ENCODE results near the gene GCG. TPM values are rescaled to one million over a fixed set of nuclear protein-coding genes. Genes with fewer than 3 reads are reported as not detected.

Gene GCG
- total and polyA plus RNA-seq, 2 donors (not counting 1 experiment from before 2014, with no cell fraction given), result not detected

- H3K9me3 ChIP-seq (ENCODE audit: control extremely low read depth in 1 of 3, control insufficient read depth in 2 of 3, insufficient read depth in 1 of 3, low read length in 2 of 3), result no peaks in the 10 kb centered on the region
- no peak overlapping the region for H3K4me2 ChIP-seq (replicated peaks; ENCODE audit: low read depth, low read length, poor library complexity, severe bottlenecking)
- ChIA-PET CTCF (no interaction called here), POLR2A (no interaction called here)
- H3K4me3 ChIP-seq (ENCODE audit: control extremely low read depth in 1 of 5, extremely low read depth in 1 of 5, insufficient read depth in 1 of 5, low read depth in 2 of 5, low read length in 4 of 5), result no peak overlapping the region
- WGBS (ENCODE audit: insufficient coverage), result 91% methylated on average over 7 of the region's 8 CpGs
- Mint-ChIP-seq H3K4me3 (no peak overlapping the region), H3K9me3 (ENCODE audit: insufficient read depth) (no peaks in the 10 kb centered on the region), H3K4me1 (peaks cover 2% of the 10 kb centered on the region), H3K27ac (no peak overlapping the region), H3K27me3 (peaks cover 37% of the 10 kb centered on the region)
- intact Hi-C loops (cut with micrococcal nuclease), result no loop called here
- H3K27me3 ChIP-seq (replicated peaks in 1 of 4; ENCODE audit: control extremely low read depth in 1 of 4, control insufficient read depth in 3 of 4, insufficient read depth in 4 of 4, low read length in 3 of 4), result peaks cover 0 to 7% (median 3%) of the 10 kb centered on the region in 4 experiments
- DNase-seq (no peak), ATAC-seq (ENCODE audit: low read depth) (no peak)
- no peak overlapping the region for H2AFZ ChIP-seq (ENCODE audit: insufficient read depth, low read depth, low read length, poor library complexity, severe bottlenecking)
- H3K36me3 ChIP-seq (replicated peaks in 1 of 2; ENCODE audit: control extremely low read depth in 1 of 2, control insufficient read depth in 1 of 2, extremely low read depth in 1 of 2, insufficient read depth in 2 of 2, low read length in 1 of 2), result no peaks in the 10 kb centered on the region
- no peaks in the 10 kb centered on the region for H3K4me1 ChIP-seq (ENCODE audit: control insufficient read depth in 2 of 2, insufficient read depth in 2 of 2, low read length in 2 of 2)
- no peak overlapping the region for H3K27ac ChIP-seq (ENCODE audit: low read length in 2 of 2)
- no peaks in the 10 kb centered on the region for H3K79me2 ChIP-seq (ENCODE audit: control insufficient read depth, insufficient read depth, low read length)
- TF ChIP-seq CTCF (IDR thresholded peaks at IDR 0.05) (no peak), EZH2 (IDR thresholded peaks at IDR 0.05; ENCODE audit: borderline replicate concordance, insufficient read depth, low read depth, low read length, poor library complexity, severe bottlenecking) (no peak)
- H3K9ac ChIP-seq (ENCODE audit: low read length), result no peak overlapping the region
- no peaks in the 10 kb centered on the region for H4K20me1 ChIP-seq (ENCODE audit: control insufficient read depth, insufficient read depth, low read length, poor library complexity, severe bottlenecking)
Observed at GRCh38 chr2:162149940-162150339, 2.1 kb downstream of the GCG start.

DNA sequence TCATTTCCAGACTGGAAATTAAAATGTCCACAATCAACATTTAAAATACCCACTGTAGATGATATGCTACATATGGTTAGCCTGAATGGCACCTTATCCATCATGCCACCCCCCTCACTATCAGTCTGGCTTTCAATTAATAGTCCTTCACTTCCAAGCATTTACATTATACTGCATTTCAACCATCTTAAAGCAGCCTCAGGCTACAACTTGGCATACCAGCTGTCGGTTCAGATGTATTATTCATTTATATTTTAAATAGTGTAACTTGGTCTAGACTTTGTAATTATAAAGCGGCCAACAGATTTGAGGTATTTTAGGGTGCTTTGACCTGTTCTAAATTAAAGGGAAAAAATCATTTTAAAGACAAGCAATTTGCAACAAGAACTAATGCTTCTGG is 2.6 kb downstream of the GCG start:
- Histone ChIP-seq H4K20me1 (ENCODE audit: control insufficient read depth, insufficient read depth, low read length, poor library complexity, severe bottlenecking) (no peaks in the 10 kb centered on the region), H2AFZ (ENCODE audit: insufficient read depth, low read depth, low read length, poor library complexity, severe bottlenecking) (no peak overlapping the region), H3K27me3 (replicated peaks in 1 of 4; ENCODE audit: control extremely low read depth in 1 of 4, control insufficient read depth in 3 of 4, insufficient read depth in 4 of 4, low read length in 3 of 4) (peaks cover 0 to 5% (median 3%) of the 10 kb centered on the region in 4 experiments), H3K4me1 (ENCODE audit: control insufficient read depth in 2 of 2, insufficient read depth in 2 of 2, low read length in 2 of 2) (no peaks in the 10 kb centered on the region), H3K4me3 (ENCODE audit: control extremely low read depth in 1 of 5, extremely low read depth in 1 of 5, insufficient read depth in 1 of 5, low read depth in 2 of 5, low read length in 4 of 5) (no peak overlapping the region), H3K4me2 (replicated peaks; ENCODE audit: low read depth, low read length, poor library complexity, severe bottlenecking) (no peak overlapping the region), H3K9ac (ENCODE audit: low read length) (no peak overlapping the region), H3K79me2 (ENCODE audit: control insufficient read depth, insufficient read depth, low read length) (no peaks in the 10 kb centered on the region), H3K27ac (ENCODE audit: low read length in 2 of 2) (no peak overlapping the region), H3K9me3 (ENCODE audit: control extremely low read depth in 1 of 3, control insufficient read depth in 2 of 3, insufficient read depth in 1 of 3, low read length in 2 of 3) (no peaks in the 10 kb centered on the region), H3K36me3 (replicated peaks in 1 of 2; ENCODE audit: control extremely low read depth in 1 of 2, control insufficient read depth in 1 of 2, extremely low read depth in 1 of 2, insufficient read depth in 2 of 2, low read length in 1 of 2) (no peaks in the 10 kb centered on the region)
- intact Hi-C loops (cut with micrococcal nuclease), result no loop called here
- ChIA-PET CTCF (interaction anchor here (0.9 kb wide), 1 partner anchor 147 kb away, joined by 3 read pairs; no protein-coding TSS in a partner anchor), POLR2A (no interaction called here)
- Mint-ChIP-seq H3K27ac (no peak overlapping the region), H3K4me3 (no peak overlapping the region), H3K4me1 (peaks cover 2% of the 10 kb centered on the region), H3K9me3 (ENCODE audit: insufficient read depth) (no peaks in the 10 kb centered on the region), H3K27me3 (peaks cover 33% of the 10 kb centered on the region)
- TF ChIP-seq CTCF (IDR thresholded peaks at IDR 0.05) (no peak), EZH2 (IDR thresholded peaks at IDR 0.05; ENCODE audit: borderline replicate concordance, insufficient read depth, low read depth, low read length, poor library complexity, severe bottlenecking) (no peak)
- no CpG with 5 or more reads among the region's 2 CpGs for WGBS (ENCODE audit: insufficient coverage)
- ATAC-seq (ENCODE audit: low read depth), result no peak
- DNase-seq, result no peak

Data from B cell (primary cell).